HepG2 (cell line): ENCODE measurements around the gene ADAMTS17. TPM values are rescaled to one million over a fixed set of nuclear protein-coding genes. Genes with fewer than 3 reads are reported as not detected.

Experiments used
- ATAC-seq: fragments of 200-7000 bp; cut with Tn5 transposase; 3 replicates; pipeline ENCODE4 v1.9.1; 2020; ENCODE audit warnings: mild to moderate bottlenecking, moderate library complexity
- BruUV-seq: library from RNA; stranded (reverse); fragments of 400-500 nt; replicated peaks from 2 replicates; lab custom pipeline; 2021; lab: Mats Ljungman, UMichigan
- CTCF ChIA-PET: fragments of 300-600 bp; formaldehyde crosslinking; extraction: SDS; loops from one replicate; lab custom pipeline; 2021; ENCODE audit warnings: low total read pairs, inconsistent platforms, low intra/inter-chr PET ratio; lab: Yijun Ruan, JAX
- POLR2A ChIA-PET: fragments of 350-600 bp; sonication (Branson Sonifier 250); formaldehyde crosslinking; loops from one replicate; lab custom pipeline; 2020; ENCODE audit warnings: antibody characterized with exemption, inconsistent platforms; lab: Yijun Ruan, JAX
- DNase-seq: peaks from one replicate; pipeline ENCODE4 v3.0.0-alpha.2; 2015; ENCODE audit warnings: low spot score
- FAIRE-seq: peaks from 3 replicates; lab custom pipeline; 2011; peaks lifted over from hg19 to GRCh38; lab: Jason Lieb, UNC
- H2AFZ ChIP-seq: one replicate; pipeline ENCODE4 v1.6.1; 2011; ENCODE audit warnings: low read length, inconsistent platforms
- H3K27ac ChIP-seq: fragments of 300-600 bp; 3 replicates; pipeline ENCODE4 v1.8.0; 2011; ENCODE audit warnings: mixed run types, mild to moderate bottlenecking, mixed read lengths, low read length, inconsistent platforms; ENCODE audit not compliant: insufficient read depth; ENCODE audit errors: extremely low read length
- H3K27me3 ChIP-seq, 2 experiments: fragments of 200-600 bp in 1 of 2; 2 replicates in 1 of 2; 3 replicates in 1 of 2; pipeline versions ENCODE4 v1.6.0 to v1.8.0; 2011; ENCODE audit warnings: low read length in 2 of 2, mild to moderate bottlenecking in 2 of 2, moderate library complexity in 2 of 2, inconsistent platforms in 1 of 2; ENCODE audit not compliant: insufficient read depth in 2 of 2, control insufficient read depth in 1 of 2
- H3K36me3 ChIP-seq, 2 experiments: fragments of 200-600 bp in 1 of 2; replicated peaks in 1 of 2; 2 replicates in 1 of 2; 3 replicates in 1 of 2; pipeline versions ENCODE4 v1.5.1 to v1.8.0; 2011; ENCODE audit warnings: low read length in 2 of 2, inconsistent platforms in 1 of 2; ENCODE audit not compliant: insufficient read depth in 2 of 2, control insufficient read depth in 1 of 2
- H3K4me1 ChIP-seq: 2 replicates; pipeline ENCODE4 v1.5.1; 2012; ENCODE audit warnings: low read length, inconsistent platforms; ENCODE audit not compliant: insufficient read depth
- H3K4me2 ChIP-seq: 2 replicates; pipeline ENCODE4 v1.6.0; 2011; ENCODE audit warnings: low read depth, low read length, inconsistent platforms
- H3K4me3 ChIP-seq, 3 experiments: fragments of 200-600 bp in 1 of 3; sonication (generic), shearing (Covaris generic) in 1 of 3; replicated peaks in 1 of 3; 2 replicates each; pipeline ENCODE4 v1.5.1; 2011 to 2016; ENCODE audit warnings: low read length in 3 of 3, inconsistent platforms in 2 of 3, low read depth in 2 of 3, mild to moderate bottlenecking in 2 of 3, control low read depth in 1 of 3, mixed read lengths in 1 of 3; ENCODE audit not compliant: insufficient read depth in 1 of 3
- H3K79me2 ChIP-seq: one replicate; pipeline ENCODE4 v1.6.1; 2011; ENCODE audit warnings: low read length, inconsistent platforms; ENCODE audit not compliant: insufficient read depth
- H3K9ac ChIP-seq: 2 replicates; pipeline ENCODE4 v1.6.0; 2011; ENCODE audit warnings: mild to moderate bottlenecking, low read depth, low read length, inconsistent platforms; ENCODE audit not compliant: insufficient read depth
- H3K9me3 ChIP-seq: 2 replicates; pipeline ENCODE4 v1.5.1; 2012; ENCODE audit warnings: mild to moderate bottlenecking, low read length
- H4K20me1 ChIP-seq: 2 replicates; pipeline ENCODE4 v1.6.0; 2011; ENCODE audit warnings: inconsistent platforms, mild to moderate bottlenecking, low read length, moderate library complexity; ENCODE audit not compliant: insufficient read depth
- CREB1 ChIP-seq, 2 experiments: fragments of 450-650 bp in 1 of 2; IDR thresholded peaks; 2 replicates each; pipeline ENCODE4 v1.6.1; 2016 to 2017; ENCODE audit warnings: control low read depth in 1 of 2, mild to moderate bottlenecking in 1 of 2, missing compliant biosample characterization in 1 of 2, missing genetic modification characterization in 1 of 2
- FUBP1 ChIP-seq: sonication (generic); formaldehyde crosslinking; IDR thresholded peaks from 2 replicates; pipeline ENCODE4 v1.5.1; 2020; ENCODE audit warnings: missing genetic modification reagents, mild to moderate bottlenecking, borderline replicate concordance
- KDM3A ChIP-seq: IDR thresholded peaks from 2 replicates; pipeline ENCODE4 v1.6.1; 2018; ENCODE audit warnings: low read depth, missing compliant biosample characterization
- ZNF296 ChIP-seq: sonication (generic); formaldehyde crosslinking; conservative IDR thresholded peaks from 2 replicates; pipeline ENCODE4 v1.5.0; 2020; ENCODE audit warnings: mild to moderate bottlenecking, missing genetic modification reagents
- ZNF441 ChIP-seq: sonication (generic); formaldehyde crosslinking; IDR thresholded peaks from 2 replicates; pipeline ENCODE4 v1.7.0; 2021; ENCODE audit warnings: missing genetic modification reagents, borderline replicate concordance
- ZNF556 ChIP-seq: sonication (generic); formaldehyde crosslinking; IDR thresholded peaks from 2 replicates; pipeline ENCODE4 v1.4.0; 2020; ENCODE audit warnings: mild to moderate bottlenecking, missing genetic modification reagents, borderline replicate concordance
- ZNF83 ChIP-seq: sonication (generic); formaldehyde crosslinking; IDR thresholded peaks from 2 replicates; pipeline ENCODE4 v1.4.0; 2020; ENCODE audit warnings: missing genetic modification reagents, mild to moderate bottlenecking, borderline replicate concordance
- ZSCAN29 ChIP-seq: sonication (generic); formaldehyde crosslinking; conservative IDR thresholded peaks from 2 replicates; pipeline ENCODE4 v1.4.0; 2020; ENCODE audit warnings: mild to moderate bottlenecking, missing genetic modification reagents
- WGBS: methylation state at CpG from one replicate; pipeline ENCODE4 v1.1.6; 2017; ENCODE audit warnings: low lambda C conversion rate; 5-methylcytosine and 5-hydroxymethylcytosine counted together
- in situ Hi-C: cut with HindIII; loops from 2 replicates; pipeline ENCODE4 v1.10.0; 2017; ENCODE audit warnings: low pct_unique_long_range_greater_than_20kb; ENCODE audit not compliant: extremely low pct_ligation_motif_present
- intact Hi-C: fragments of 100-400 bp; cut with micrococcal nuclease; formaldehyde crosslinking; loops from one replicate; pipeline ENCODE4 v1.10.0; 2022; ENCODE audit not compliant: unreplicated experiment
- polyA plus RNA-seq, 8 experiments: library from polyadenylated mRNA; depleted of rRNA in 3 of 8; stranded (reverse) in 7 of 8; unstranded in 1 of 8; fragments of >200 nt; fragmentation: Illumina TruSeq in 4 of 8; extraction: Trizol in 4 of 8; gene quantifications; 2 replicates each; pipeline versions ENCODE4 v1.2.1 to v1.2.3, GENCODE V29; 2011 to 2016; ENCODE audit warnings: low read depth in 4 of 8, missing spikeins in 1 of 8, mixed read lengths in 1 of 8; ENCODE audit not compliant: insufficient read depth in 1 of 8
- total RNA-seq, 5 experiments: library from RNA; depleted of rRNA; stranded (reverse); fragments of >200 nt; fragmentation: Illumina TruSeq; extraction: Trizol; gene quantifications; 2 replicates each; pipeline ENCODE4 v1.2.3, GENCODE V29; 2016; ENCODE audit warnings: low read depth in 1 of 5

Gene ADAMTS17
- total and polyA plus RNA-seq, 2 of the 13 experiments (the other 11 are each of a cell fraction or from before 2014, with no cell fraction given) = 0.02 to 0.04 TPM

- CTCF ChIA-PET = no interaction called here
- Histone ChIP-seq H3K79me2 (no peaks in the 10 kb centered on the region), H4K20me1 (no peaks in the 10 kb centered on the region), H3K27me3 (peaks cover 0 to 3% of the 10 kb centered on the region in 2 experiments; a peak in 1 of 5 replicates), H3K36me3 (no peaks in the 10 kb centered on the region), H3K4me2 (no peak overlapping the region), H3K27ac (no peak overlapping the region), H3K9ac (no peak overlapping the region), H3K4me1 (no peaks in the 10 kb centered on the region), H2AFZ (no peak overlapping the region), H3K4me3 (no peak overlapping the region), H3K9me3 (no peaks in the 10 kb centered on the region)
- in situ Hi-C loops = loop anchor here (10.0 kb wide), 1 partner anchor 51 kb away; no protein-coding TSS in a partner anchor
- BruUV-seq = no TSS peak
- POLR2A ChIA-PET = no interaction called here
- ATAC-seq = no peak
- TF ChIP-seq ZNF556 (CRISPR knock-in tag) = no peak
- no peak for TF ChIP-seq ZNF296 (CRISPR knock-in tag)
- no peak for TF ChIP-seq ZNF83 (CRISPR knock-in tag)
- TF ChIP-seq ZSCAN29 = no peak
- no peak for TF ChIP-seq ZNF441
- no peak for TF ChIP-seq FUBP1 (CRISPR knock-in tag)
- no peak for TF ChIP-seq CREB1 (IDR thresholded peaks at IDR 0.05)
- no peak for TF ChIP-seq CREB1 (CRISPR knock-in tag; IDR thresholded peaks at IDR 0.05)
- no peak for TF ChIP-seq KDM3A (CRISPR knock-in tag)
- 7% methylated on average over 3 of the region's 3 CpGs for WGBS
- intact Hi-C loops = no loop called here
- no peak for DNase-seq
- FAIRE-seq = no peak
Observed at GRCh38 chr15:100385300-100386050, 43.7 kb upstream of the ADAMTS17 start.
